SIG-M5 (cell line): ENCODE measurements around the gene RGS11.
A peak's percentile ranks its signal among the peaks of the same experiment; 100 is the strongest.
"Not testable (repeated sequence)": the region's sequence is repeated elsewhere in the genome, so short reads cannot be mapped to it uniquely, and the experiment has no call there.

ENCODE experiments used
- DNase-seq: peaks from one replicate; lab custom pipeline; 2025; lab: John Stamatoyannopoulos, UW

The RGS11 gene

DNA sequence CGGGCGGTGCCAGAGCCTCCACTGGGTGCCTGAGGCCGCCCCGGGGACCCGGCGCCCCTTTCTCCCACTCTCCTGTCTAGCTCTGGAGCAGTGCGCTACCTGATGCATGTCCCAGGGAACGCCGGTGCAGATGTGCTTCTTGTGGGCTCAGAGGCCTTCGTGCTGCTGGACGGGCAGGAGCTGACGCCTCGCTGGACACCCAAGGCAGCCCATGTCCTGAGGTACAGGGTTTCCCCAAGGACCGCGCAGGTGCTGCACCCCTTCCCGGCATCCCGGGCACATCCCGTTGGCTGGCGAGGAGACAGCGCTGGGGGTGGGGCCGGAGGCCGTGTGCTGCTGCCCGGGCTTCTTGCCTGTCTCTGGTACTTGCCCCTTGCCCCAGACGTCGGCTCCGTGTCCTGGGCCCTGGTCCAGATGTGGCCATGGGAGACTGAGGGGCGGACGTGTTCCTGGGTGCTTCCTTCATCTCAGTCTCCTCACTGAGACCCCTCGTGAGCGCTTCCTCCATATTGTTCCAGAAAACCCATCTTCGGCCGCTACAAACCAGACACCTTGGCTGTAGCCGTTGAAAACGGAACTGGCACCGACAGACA, 12.5 kb downstream of the RGS11 start:
- no peak for DNase-seq

DNA sequence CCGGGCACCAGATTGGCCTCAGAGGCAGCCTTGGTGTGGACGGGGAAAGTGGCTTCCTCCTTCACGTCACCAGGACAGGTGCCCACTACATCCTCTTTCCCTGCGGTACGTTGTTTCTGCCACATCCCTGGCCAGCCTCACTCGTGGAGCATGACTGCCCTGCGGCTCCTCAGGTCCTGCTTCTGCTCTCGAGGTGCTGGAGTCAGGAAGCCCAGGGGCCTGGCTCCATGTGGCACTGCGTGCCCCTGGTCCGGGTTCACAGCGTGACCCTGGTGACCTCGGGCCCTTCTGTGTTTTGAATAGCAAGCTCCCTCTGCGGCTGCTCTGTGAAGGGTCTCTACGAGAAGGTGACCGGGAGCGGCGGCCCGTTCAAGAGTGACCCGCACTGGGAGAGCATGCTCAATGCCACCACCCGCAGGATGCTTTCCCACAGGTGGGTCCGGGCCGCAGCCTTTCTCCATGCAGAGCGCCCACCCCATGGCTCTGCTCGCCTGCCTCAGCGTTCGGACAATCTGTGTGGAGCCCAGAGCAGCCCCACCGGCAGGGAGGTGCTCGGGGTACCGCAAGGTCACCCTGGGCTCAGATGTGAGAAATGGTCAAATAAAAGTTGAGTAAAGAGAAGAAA, 13.5 kb downstream of the RGS11 start:
- no peak for DNase-seq

DNA sequence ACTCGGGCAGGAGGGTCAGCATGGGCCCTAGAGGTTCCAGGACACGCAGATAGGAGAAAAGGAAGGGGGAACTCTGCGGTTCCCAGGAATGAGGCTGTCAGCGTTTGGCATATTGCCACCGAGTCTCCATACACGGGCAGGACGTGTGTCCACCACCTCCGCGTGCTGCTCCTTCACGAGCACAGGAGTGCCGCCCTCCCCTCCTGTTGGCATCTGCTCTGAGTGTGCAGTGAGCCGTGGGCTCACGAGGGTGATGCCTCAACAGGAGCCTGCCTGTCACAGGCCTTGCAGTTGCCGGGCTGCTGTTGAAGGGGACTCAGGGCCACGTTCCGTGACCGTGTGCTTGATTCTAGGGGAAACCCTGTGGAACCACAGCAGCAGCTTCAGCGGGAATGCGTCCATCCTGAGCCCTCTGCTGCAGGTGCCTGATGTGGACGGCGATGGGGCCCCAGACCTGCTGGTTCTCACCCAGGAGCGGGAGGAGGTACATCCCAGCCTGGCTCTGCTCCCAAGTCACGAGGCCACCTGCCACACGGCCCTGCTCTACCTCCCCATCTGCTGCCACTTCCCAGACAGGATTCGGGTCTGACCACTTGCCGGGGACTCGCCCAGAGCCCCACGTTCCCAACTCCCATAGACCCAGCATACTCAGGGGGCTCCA, 14.6 kb downstream of the RGS11 start:
- DNase-seq, result no peak

DNA sequence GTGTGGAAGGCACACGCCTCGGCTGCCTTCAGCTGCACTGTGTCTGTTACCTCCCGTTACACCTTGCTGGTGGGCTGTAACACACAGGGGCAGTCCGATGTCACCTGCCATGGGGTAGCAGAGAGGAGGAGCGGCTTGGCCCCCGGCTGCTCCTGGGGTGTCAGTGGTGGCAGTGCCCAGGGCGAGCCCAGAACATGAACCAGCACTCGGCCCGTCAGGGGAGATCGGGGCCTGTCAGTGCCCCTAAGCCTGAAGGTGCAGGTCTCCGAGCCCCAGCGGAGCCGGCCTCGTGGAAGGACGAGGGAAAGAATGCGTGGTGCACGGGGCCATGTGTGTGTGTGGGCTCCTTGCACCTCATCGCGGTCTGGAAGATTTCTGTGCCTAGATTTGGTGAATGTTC, 15.4 kb downstream of the RGS11 start:
- DNase-seq, result no peak

DNA sequence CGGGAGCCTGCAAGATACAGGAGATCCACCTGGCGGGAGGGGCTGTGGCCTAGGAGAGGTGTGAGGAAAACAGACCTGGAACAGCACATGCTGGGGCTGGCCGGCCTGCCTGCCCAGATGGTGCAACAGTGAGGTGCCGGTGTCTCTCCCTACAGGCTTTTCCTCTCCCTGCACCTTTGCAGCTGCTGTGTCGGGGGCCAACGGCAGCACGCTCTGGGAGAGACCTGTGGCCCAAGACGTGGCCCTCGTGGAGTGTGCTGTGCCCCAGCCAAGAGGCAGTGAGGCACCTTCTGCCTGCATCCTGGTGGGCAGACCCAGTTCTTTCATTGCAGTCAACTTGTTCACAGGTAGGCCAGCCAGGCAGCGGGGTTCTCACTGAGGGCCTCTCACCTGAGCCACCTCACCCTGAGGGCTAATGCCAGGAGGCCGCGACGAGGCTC, 15.9 kb downstream of the RGS11 start:
- DNase-seq, result no peak

DNA sequence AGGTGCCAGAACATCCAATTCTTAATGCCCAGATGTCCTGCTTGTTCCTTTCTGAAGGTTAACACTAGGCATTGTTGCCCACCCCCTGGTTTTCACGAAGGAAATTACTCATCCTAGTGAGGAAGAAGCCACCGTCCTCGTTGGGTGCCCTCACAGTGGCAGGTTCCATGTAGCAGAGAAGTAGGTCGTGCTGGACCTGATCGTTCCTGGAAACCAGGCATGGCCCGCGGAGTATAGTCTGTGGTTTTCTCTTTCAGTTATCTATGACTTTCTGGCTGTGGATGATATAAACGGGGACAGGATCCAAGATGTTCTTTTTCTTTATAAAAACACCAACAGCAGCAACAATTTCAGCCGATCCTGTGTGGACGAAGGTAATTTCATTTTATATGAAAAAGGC, 16.5 kb downstream of the RGS11 start:
- no peak for DNase-seq

DNA sequence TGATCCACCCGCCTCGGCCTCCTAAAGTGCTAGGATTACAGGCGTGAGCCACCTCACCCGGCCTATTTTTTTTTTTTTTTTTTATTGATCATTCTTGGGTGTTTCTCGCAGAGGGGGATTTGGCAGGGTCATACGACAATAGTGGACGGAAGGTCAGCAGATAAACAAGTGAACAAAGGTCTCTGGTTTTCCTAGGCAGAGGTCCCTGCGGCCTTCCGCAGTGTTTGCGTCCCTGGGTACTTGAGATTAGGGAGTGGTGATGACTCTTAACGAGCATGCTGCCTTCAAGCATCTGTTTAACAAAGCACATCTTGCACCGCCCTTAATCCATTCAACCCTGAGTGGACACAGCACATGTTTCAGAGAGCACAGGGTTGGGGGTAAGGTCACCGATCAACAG, 17.7 kb downstream of the RGS11 start:
- not testable (repeated sequence) for DNase-seq

DNA sequence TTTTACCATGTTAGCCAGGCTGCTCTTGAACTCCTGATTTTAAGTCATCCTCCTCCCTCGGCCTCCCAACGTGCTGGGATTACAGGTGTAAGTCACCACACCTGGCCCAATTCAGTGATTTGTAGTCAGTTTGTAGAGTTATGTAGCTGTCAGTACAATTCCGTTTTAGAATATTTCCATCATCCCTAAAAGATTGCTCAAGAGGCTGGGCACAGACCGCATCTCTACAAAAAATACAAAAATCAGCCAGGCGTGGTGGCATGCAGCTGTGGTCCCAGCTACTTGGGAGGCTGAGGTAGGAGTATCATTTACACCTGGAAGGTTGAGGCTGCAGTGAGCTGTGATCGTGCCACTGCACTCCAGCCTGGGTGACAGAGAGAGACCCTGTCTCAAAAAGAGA, 20.6 kb downstream of the RGS11 start:
- DNase-seq, result no peak

DNA sequence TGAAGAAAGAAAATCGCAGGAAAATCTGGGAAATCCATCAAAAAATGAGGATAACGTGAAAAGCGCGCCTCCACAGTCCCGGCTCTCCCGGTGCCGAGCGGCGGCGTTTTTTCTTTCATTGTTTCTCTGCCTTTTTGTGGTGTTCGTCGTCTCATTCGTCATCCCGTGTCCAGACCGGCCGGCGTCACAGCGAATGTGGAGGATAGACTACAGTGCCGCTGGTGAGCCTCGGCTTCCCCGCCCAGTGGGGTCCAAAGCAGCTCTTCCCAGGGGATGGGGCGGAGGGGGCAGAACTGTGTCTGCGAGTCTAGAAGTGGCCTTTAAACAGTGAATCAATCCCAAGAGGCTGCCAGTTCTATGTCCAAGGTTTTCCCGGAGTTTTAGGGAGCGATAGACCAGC, 21.3 kb downstream of the RGS11 start:
- no peak for DNase-seq

DNA sequence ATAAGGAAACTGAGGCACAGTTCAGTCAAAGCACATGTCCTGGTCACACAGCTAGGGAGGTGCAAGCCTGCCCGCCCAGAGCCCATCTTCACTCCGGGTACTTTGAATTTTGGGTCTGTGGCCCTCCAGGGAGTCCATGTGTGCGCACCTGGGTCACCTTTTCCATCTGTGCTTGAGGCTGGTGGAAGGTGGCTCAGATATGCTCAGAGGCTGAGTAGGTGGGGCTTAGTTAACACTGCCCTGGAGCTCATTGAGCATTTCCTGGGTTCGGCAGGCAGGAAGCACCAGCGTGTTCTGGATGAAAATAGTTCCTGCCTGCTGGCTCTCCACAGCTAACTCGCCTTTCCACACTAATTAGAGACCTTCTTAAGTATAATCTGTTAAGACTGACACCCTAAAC, 21.9 kb downstream of the RGS11 start:
- no peak for DNase-seq

DNA sequence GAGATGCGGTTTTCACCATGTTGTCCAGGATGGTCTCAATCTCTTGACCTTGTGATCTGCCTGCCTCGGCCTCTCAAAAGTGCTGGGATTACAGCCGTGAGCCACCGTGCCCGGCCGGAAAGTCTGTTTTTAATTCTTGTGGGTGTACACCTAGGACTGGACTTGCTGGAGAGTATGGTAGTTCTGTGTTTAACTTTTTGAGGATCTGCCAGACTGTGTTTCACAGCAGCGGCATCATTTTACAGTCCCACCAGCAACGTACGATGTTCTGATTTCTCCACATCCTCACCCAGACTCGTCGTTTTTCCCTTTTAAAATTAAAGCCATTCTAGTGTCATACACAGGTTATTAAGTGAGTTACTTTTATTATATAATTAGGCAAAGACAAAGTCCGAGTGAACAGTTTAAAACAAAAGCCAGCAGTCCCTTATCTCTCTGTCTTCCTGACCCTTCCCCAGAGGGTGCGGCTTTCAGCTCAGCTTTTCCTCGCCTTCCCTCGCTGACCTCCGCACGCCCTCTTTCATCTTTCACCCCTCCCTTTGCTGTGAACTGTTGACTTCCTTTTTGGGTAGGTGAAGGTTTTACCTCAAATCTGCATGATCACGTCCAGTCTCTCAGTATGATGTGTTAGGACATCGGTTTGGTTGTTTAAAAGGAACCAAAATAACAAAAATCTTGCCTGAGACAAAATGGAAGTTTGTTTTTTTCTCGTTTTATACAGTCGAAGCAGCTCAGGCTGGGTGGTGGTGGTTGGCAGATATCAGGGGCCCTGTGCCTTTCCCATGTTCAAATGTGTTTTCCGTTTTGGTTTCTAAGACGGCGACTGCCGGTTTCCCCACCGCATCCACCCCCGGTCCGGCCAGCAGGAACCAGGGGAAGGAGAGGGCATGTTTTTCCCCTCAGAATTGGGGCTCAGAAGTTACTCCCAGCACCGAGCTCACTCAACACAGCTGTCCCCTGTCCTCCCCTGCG, 23.1 kb downstream of the RGS11 start:
- DNase-seq, result no peak

DNA sequence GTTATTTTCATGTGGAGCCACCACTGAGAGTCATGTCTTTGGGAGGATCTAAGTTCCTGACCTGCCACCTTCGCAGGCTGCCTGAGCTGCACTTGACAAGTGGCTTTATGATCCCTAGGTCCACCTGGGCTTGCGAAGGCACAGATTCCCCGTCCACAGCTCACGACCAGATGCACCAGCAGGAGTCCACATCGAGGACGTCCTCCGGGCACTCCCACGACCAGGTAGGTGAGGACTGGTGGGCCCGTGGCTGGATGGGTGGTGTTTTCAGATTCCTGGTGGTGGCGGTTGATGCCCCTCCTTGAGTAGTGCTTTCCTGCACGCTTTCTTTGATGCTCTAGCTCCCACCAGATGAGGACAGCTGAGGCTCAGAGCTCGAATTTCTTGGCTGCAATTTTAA, 26.3 kb downstream of the RGS11 start:
- DNase-seq, result no peak

DNA sequence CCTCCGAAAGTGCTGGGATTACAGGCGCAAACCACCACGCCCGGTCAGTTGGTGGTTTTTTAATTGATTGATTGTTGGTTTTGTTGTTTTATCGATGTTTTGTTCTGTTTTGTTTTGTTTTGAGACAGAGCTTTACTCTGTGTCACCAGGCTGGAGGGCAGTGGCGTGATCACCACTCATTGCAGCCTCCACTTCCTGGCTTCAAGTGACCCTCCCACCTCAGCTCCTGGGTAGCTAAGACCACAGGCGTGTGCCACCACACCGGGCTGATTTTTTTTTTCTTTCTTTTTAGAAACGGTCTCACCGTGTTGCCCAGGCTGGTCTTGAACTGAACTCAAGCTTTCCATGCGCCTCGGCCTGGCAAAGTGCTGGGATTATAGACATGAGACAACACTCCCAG, 28.7 kb downstream of the RGS11 start:
- DNase-seq, result no peak

DNA sequence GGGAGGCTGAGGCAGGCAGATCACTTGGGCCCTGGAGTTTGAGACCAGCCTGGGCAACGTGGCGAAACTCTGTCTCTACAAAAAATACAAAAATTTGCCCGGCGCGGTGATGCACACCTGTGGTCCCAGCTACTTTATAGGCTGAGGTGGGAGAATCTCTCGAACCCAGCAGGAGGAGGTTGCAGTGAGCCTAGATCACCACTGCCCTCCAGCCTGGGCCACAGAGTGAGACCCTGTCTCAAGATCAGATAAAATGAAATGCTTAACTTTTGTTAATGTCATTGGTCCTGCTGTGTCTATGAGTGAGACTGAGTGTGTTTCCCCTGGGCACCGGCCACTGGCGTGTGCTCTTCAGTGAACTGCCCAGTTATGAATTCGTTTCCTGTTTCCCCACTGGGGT, 30.6 kb downstream of the RGS11 start:
- no peak for DNase-seq

DNA sequence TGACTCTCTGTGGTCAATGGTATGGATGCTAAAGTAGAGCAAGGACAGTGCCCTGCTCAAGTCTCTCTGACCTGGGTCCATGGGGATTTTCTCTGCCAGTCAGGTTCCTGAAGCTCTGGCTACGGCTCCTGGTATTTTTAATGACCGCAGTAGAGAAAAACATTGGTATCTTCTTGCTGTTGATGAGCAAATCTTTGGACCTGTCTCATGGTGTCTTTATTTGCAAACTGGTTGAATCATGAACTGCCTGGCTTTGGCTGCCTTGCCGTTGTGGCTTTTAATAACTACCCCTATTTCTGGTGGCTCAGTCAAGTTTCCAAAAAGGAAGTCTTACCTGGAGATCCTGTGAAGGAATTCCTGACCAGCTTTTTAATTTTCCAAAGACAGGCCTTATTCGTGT, 32.4 kb downstream of the RGS11 start:
- DNase-seq, result no peak

DNA sequence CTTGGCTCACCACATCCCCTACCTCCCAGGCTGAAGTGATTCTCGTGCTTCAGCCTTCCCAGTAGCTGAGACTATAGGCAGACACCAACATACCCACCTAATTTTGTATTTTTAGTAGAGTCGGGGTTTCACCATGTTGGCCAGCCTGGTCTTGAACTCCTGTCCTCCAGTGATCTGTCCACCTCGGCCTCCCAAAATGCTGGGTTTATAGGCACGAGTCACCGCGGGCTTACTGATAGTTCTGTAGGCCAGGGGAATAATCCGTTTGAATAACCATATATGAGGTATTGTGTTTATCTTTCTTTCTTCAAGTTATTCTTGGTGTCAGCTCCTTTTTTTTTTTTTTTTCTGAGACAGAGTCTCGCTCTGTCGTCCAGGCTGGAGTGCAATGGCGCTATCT, 33.5 kb downstream of the RGS11 start:
- no peak for DNase-seq

DNA sequence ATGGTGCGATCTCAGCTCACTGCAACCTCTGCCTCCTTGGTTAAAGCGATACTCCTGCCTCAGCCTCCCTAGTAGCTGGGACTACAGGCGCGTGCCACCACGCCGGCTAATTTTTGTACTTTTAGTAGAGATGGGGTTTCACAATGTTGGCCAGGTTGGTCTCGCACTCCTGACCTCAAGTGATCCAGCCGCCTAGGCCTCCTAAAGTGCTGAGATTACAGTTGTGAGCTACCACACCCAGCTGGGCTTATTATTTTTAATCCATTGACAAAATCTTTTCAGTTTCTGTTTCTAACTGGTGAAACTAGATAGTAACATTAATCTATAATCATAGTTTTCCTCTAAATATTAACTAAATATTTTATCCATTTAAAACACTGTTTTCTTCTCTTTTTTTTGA, 35.2 kb downstream of the RGS11 start:
- no peak for DNase-seq

DNA sequence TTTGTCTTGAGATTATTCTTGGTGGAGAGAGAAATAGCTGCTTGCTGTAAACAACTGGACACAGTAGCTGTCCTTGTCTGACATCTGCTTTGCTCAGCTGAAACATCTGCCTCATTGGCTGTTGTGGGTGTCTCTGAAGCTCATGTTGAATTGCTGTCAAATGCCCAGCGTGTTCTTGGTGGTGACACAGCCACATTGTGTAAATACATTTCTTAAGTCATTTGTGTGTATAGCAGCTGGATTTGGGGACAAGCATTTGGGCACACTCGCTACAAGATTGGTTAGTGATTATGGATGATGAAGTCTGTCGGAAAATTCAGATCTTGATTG, 35.8 kb downstream of the RGS11 start:
- DNase-seq, result no peak

DNA sequence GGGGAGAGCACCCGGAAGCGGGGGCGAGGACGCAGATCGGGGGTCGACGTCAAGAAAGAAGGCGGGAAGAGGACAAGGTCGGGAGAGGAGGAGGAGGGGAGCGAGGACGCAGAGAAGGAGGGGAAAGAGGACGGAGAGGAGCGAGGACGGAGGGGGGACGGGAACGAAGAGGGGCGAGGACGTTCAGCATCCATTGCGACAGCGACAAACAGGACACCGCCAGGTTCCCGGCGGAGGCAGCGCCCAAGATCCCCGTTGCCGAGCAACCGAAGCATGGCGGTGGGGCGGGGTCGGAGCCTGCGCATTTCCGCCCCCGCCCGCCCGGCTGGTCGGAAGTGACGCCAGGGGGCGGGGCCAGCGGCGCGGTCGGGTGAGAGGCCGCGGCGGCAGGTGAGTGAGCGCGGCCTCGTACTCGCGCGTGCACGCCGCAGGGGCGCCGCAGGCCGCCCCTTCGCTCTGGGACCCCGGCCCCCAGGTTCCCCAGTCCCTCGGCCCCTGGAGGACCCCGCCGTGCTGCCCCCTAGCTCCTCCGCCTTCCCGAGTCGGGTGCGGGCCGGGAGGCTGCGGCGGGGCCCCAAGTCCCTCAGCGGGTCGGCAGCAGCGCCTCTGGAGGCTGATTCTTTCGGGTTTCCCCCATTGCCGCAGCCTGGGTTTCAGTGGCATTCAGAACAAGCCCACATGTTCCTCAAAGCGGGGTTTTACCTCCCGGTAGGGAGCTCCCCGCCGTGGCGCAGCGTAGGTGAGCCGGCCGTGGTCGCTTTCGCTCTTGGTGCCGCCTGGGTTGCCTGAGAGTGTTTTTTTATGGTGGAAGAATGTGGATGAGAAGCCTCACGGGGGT, 41.1 kb downstream of the RGS11 start, which contains the start of gene FAM234A:
TSS of gene FAM234A (plus strand) at position 354 of the 838 bp plus-strand sequence. CDS start 19,593 bp downstream, outside the sequence.
- DNase-seq, result peak; percentile 33

DNA sequence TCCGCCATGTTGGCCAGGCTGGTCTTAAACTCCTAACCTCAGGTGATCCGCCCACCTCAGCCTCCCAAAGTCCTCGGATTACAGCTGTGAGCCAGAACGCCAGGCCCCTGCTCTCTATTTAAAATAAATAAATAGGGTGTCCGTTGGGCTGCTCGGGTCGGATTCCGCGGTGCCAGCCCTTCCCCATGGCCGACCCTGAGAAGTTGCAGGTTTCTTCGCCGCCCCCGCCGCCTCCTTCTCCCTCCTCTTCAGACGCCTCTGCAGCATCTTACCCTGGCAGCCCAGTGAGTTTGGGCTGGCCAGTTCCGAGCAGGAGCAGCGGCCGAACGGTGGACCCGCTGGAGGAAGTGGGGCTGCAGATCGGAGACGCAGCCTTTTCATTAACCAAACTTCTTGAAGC, 44.8 kb downstream of the RGS11 start:
- DNase-seq, result no peak

DNA sequence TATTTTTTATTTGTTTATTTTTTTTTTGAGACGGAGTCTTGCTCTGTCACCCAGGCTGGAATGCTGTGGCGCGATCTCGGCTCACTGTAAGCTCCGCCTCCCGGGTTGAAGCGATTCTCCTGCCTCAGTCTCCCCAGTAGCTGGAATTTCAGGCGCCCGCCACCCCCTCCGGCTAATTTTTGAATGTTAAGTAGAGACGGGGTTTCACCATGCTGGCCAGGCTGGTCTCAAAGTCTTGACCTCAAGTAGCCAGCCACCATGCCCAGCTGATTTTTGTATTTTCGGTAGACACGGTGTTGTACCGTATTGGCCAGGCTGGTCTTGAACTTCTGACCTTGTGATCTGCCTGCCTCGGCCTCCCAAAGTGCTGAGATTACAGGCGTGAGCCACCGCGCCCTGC, 45.4 kb downstream of the RGS11 start:
- not testable (repeated sequence) for DNase-seq
